A549 treated with AZD2906 at 1 μM for 4 hours (cell line): Measurements from ENCODE around the gene C5orf58. TPM values are rescaled to one million over a fixed set of nuclear protein-coding genes. Genes with fewer than 3 reads are reported as not detected.

Source experiments
- total RNA-seq: library from RNA; stranded (reverse); fragments of 200-300 nt; extraction: Qiagen RNA extraction; gene quantifications from 5 replicates; pipeline ENCODE4 v1.2.3, GENCODE V29; 2022

Gene C5orf58
- not detected in 5 replicates for total RNA-seq

DNA sequence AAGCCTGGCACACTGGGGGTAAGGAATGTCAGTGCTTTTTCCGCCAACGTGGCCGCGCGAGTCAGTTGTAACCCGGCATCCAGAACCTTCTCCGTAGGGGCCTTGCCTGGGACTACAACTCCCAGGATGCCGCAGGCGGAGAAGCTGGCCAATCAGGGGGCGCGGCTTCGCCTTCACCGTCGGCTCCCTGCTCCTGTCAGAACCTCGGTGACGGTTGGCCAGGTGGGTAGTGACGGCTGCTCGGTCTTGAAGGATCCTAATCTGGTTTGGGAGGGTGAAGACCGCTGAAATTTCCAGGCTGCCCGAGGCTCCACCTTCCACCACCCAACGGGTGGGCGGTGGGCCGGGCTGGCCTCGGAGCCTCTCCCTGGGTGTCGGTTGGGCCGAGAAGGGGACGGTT is at the start of gene C5orf58:
Gene C5orf58 (plus strand): TSS at position 200 of the 400 bp plus-strand sequence. CDS start 1,992 bp downstream, outside the sequence.

Other genes with a start within 250 kb of the C5orf58 start
- gene FOXI1, start 127.1 kb upstream of the C5orf58 start, total RNA-seq, result not detected in 5 replicates
- not detected in 5 replicates for gene LCP2, start 64.8 kb downstream of the C5orf58 start, total RNA-seq
- gene KCNMB1, start 156.4 kb downstream of the C5orf58 start, total RNA-seq, result not detected in 5 replicates